K562 (cell line): ENCODE data around the gene CCDC183. TPM values are rescaled to one million over a fixed set of nuclear protein-coding genes. Genes with fewer than 3 reads are reported as not detected.

Experiments used
- CXXC5 ChIP-seq: fragments of 250-450 bp; sonication (Bioruptor Pico); IDR thresholded peaks from 2 replicates; pipeline ENCODE4 v1.8.0; 2022; ENCODE audit warnings: inconsistent platforms, mild to moderate bottlenecking, moderate library complexity
- IFI16 ChIP-seq: fragments of 250-450 bp; sonication (Bioruptor Pico); IDR thresholded peaks from 2 replicates; pipeline ENCODE4 v2.1.2; 2022; ENCODE audit warnings: mild to moderate bottlenecking, inconsistent platforms
- MEF2D ChIP-seq: conservative IDR thresholded peaks from 2 replicates; pipeline ENCODE4 v1.6.1; 2016; ENCODE audit warnings: low read depth, missing genetic modification characterization, missing compliant biosample characterization
- MNT ChIP-seq, 2 experiments: fragments of 450-650 bp; conservative IDR thresholded peaks; 2 replicates each; pipeline ENCODE4 v1.6.1; 2017; ENCODE audit warnings: mild to moderate bottlenecking in 2 of 2, moderate library complexity in 2 of 2
- RHOXF2B ChIP-seq: fragments of 250-450 bp; sonication (Bioruptor Pico); conservative IDR thresholded peaks from 2 replicates; pipeline ENCODE4 v1.5.1; 2021
- SMAD4 ChIP-seq: fragments of 250-450 bp; sonication (Bioruptor Pico); conservative IDR thresholded peaks from 2 replicates; pipeline ENCODE4 v1.8.0; 2021; ENCODE audit warnings: inconsistent platforms, mild to moderate bottlenecking, moderate library complexity
- TCF15 ChIP-seq: fragments of 250-450 bp; sonication (Bioruptor Pico); IDR thresholded peaks from 2 replicates; pipeline ENCODE4 v1.8.0; 2022; ENCODE audit warnings: moderate library complexity, mild to moderate bottlenecking, inconsistent platforms
- TCFL5 ChIP-seq: fragments of 250-450 bp; sonication (Bioruptor Pico); conservative IDR thresholded peaks from 2 replicates; pipeline ENCODE4 v1.6.1; 2021; ENCODE audit warnings: mild to moderate bottlenecking, moderate library complexity, matching md5 sums
- TEAD1 ChIP-seq, 2 experiments: fragments of 450-650 bp in 1 of 2; sonication (generic) in 1 of 2; formaldehyde crosslinking; IDR thresholded peaks; 2 replicates each; pipeline versions ENCODE4 v1.4.0 to v1.8.0; 2020 to 2022; ENCODE audit warnings: mild to moderate bottlenecking in 2 of 2, missing genetic modification reagents in 1 of 2
- TSHZ1 ChIP-seq: fragments of 250-450 bp; sonication (Bioruptor Pico); IDR thresholded peaks from 2 replicates; pipeline ENCODE4 v1.4.0; 2020; ENCODE audit warnings: mild to moderate bottlenecking, moderate library complexity
- ZNF449 ChIP-seq: fragments of 250-450 bp; sonication (Bioruptor Pico); IDR thresholded peaks from 2 replicates; pipeline ENCODE4 v1.8.0; 2022; ENCODE audit warnings: moderate library complexity, mild to moderate bottlenecking, inconsistent platforms
- ZNF518B ChIP-seq: fragments of 250-450 bp; sonication (Bioruptor Pico); IDR thresholded peaks from 2 replicates; pipeline ENCODE4 v1.5.0; 2021; ENCODE audit warnings: mild to moderate bottlenecking, moderate library complexity
- ZNF740 ChIP-seq, 3 experiments: fragments of 200-800 bp in 1 of 3; sonication (Bioruptor generic) in 1 of 3; sonication (generic) in 1 of 3; formaldehyde crosslinking in 1 of 3; IDR thresholded peaks; 2 replicates each; pipeline versions ENCODE4 v1.6.1 to v1.8.0; 2016 to 2022; ENCODE audit warnings: mild to moderate bottlenecking in 2 of 3, missing compliant biosample characterization in 2 of 3, missing genetic modification characterization in 2 of 3, missing genetic modification reagents in 1 of 3
- polyA plus RNA-seq, 8 experiments: library from polyadenylated mRNA; depleted of rRNA in 4 of 8; stranded (reverse) in 5 of 8; unstranded in 3 of 8; fragments of >200 nt; fragmentation: Nextera tagmentation in 2 of 8; fragmentation: Illumina TruSeq in 1 of 8; extraction: Ambion mirVana in 2 of 8; extraction: Trizol in 1 of 8; gene quantifications; 2 replicates each; pipeline versions ENCODE4 v1.2.1 to v1.2.3, GENCODE V29; 2011 to 2014; ENCODE audit warnings: inconsistent platforms in 1 of 8, missing spikeins in 1 of 8
- total RNA-seq, 7 experiments: library from RNA; depleted of rRNA in 6 of 7; stranded (reverse); fragments of >200 nt in 6 of 7; fragmentation: Illumina TruSeq in 2 of 7; extraction: Trizol in 2 of 7; gene quantifications; 2 replicates each; pipeline versions ENCODE4 v1.2.1 to v1.2.3, GENCODE V29; 2011 to 2021; ENCODE audit warnings: low replicate concordance in 1 of 7

The CCDC183 gene
- total and polyA plus RNA-seq, 9 of the 15 experiments (the other 6 are each of a cell fraction or from before 2014, with no cell fraction given), result 0.21 to 0.60 (median 0.29) TPM; not detected in 4

GRCh38 chr9:136789523-136789937 lies 6.6 kb upstream of the CCDC183 start (continued):
- TF ChIP-seq ZNF518B (CRISPR knock-in tag) (no peak), CXXC5 (CRISPR knock-in tag) (peak; percentile 81; the same call in 1 of the 2 replicates), MNT (conservative IDR thresholded peaks at IDR 0.05) (peak in 1 of 2 experiments; percentile 17; a peak in 1 of 4 replicates), ZNF449 (CRISPR knock-in tag) (peak; percentile 90), RHOXF2B (CRISPR knock-in tag) (0 out of 2 replicates have a peak, but pooled peaks have one; percentile 29), ZNF740 (CRISPR knock-in tag; IDR thresholded peaks at IDR 0.05) (no peak), ZNF740 (tag; IDR thresholded peaks at IDR 0.05) (peak in 1 of 2 experiments; percentile 94; a peak in 2 of 4 replicates), TSHZ1 (CRISPR knock-in tag) (peak; percentile 80; the same call in 1 of the 2 replicates), IFI16 (peak; percentile 62; the same call in 1 of the 2 replicates), TCFL5 (CRISPR knock-in tag) (peak; percentile 81; the same call in 1 of the 2 replicates), TEAD1 (CRISPR knock-in tag; IDR thresholded peaks at IDR 0.05) (peak in 1 of 2 experiments; percentile 78; a peak in 1 of 4 replicates), TCF15 (CRISPR knock-in tag) (peak; percentile 71; the same call in 1 of the 2 replicates), MEF2D (tag) (peak; percentile 81), SMAD4 (CRISPR knock-in tag) (peak; percentile 94)
